Measurements from ENCODE around the gene SMC3. TPM values are rescaled to one million over a fixed set of nuclear protein-coding genes. Genes with fewer than 3 reads are reported as not detected.
A peak's percentile ranks its signal among the peaks of the same experiment; 100 is the strongest.

The SMC3 gene
- total and polyA plus RNA-seq, 2 of the 13 experiments (the other 11 are each of a cell fraction or from before 2014, with no cell fraction given): 11.7 to 48.0 TPM

DNA sequence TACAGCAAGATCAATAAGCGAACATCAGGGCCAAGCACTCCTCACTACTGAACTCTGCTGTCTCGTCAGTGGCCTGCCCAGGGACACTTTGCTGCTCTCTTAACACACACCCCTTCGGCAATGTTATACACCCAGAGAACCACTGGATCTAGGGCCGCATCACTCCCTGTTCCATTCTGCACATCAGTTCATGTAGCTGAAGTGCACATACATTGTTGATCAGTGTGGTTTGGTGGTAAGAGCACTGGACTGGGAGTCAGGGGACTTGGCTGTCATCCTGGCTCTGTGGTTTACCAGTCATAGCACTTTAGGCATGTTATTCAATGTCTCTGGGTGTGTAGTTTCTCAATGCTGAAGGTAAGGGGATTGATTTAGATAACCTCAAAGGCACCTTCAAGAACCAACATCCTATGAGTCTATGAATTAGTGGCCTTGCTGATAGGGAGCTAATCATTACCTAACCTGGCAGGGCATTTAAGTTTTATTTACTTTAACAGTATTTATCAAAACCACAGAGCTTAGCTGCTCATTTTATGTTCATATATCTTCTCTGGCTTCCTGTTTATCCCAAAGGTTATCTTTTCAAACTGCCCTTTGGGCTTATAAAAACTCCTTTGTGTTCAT, 45.0 kb upstream of the SMC3 start (continued):
- TF ChIP-seq, protein P1, sequence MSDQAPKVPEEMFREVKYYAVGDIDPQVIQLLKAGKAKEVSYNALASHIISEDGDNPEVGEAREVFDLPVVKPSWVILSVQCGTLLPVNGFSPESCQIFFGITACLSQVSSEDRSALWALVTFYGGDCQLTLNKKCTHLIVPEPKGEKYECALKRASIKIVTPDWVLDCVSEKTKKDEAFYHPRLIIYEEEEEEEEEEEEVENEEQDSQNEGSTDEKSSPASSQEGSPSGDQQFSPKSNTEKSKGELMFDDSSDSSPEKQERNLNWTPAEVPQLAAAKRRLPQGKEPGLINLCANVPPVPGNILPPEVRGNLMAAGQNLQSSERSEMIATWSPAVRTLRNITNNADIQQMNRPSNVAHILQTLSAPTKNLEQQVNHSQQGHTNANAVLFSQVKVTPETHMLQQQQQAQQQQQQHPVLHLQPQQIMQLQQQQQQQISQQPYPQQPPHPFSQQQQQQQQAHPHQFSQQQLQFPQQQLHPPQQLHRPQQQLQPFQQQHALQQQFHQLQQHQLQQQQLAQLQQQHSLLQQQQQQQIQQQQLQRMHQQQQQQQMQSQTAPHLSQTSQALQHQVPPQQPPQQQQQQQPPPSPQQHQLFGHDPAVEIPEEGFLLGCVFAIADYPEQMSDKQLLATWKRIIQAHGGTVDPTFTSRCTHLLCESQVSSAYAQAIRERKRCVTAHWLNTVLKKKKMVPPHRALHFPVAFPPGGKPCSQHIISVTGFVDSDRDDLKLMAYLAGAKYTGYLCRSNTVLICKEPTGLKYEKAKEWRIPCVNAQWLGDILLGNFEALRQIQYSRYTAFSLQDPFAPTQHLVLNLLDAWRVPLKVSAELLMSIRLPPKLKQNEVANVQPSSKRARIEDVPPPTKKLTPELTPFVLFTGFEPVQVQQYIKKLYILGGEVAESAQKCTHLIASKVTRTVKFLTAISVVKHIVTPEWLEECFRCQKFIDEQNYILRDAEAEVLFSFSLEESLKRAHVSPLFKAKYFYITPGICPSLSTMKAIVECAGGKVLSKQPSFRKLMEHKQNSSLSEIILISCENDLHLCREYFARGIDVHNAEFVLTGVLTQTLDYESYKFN (CRISPR knock-in tag; conservative IDR thresholded peaks at IDR 0.05): 0 out of 2 replicates have a peak, but pooled peaks have one; percentile 17
- no peak for TF ChIP-seq GLI4 (CRISPR knock-in tag; IDR thresholded peaks at IDR 0.05; ENCODE audit: borderline replicate concordance)

DNA sequence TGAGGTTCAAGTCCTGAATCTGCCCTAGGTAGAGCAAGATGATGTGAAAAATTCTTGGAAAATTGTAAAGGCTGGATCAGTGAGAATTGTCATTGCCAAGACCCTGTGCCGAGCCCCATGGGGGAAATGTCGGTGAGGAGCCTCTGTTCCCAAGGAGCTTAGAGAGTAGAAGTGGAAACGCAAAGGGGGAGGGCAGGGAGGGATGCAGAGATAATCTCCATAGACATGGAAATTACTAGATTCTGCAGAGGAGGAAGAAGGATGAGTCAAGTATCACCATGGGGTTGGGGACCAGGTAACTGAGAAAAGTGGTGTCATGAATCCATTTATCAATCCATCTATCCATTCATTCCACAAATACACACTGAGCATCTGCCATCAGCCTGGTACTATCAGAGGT, 43.8 kb upstream of the SMC3 start:
- BruUV-seq (replicated peaks): no TSS peak
- no peaks in the 10 kb centered on the region for H3K79me2 ChIP-seq (ENCODE audit: insufficient read depth, low read length)
- DNase-seq (ENCODE audit: low spot score): no peak
- intact Hi-C loops (cut with micrococcal nuclease; ENCODE audit: unreplicated experiment) (no loop called here), in situ Hi-C loops (cut with HindIII; ENCODE audit: extremely low pct_ligation_motif_present, low pct_unique_long_range_greater_than_20kb) (no loop called here)
- H3K36me3 ChIP-seq (replicated peaks in 1 of 2; ENCODE audit: control insufficient read depth in 1 of 2, insufficient read depth in 2 of 2, low read length in 2 of 2): no peaks in the 10 kb centered on the region
- CTCF ChIA-PET (ENCODE audit: low intra/inter-chr PET ratio, low total read pairs): no interaction called here
- ATAC-seq: no peak
- H2AFZ ChIP-seq (ENCODE audit: low read length): no peak overlapping the region
- no peak overlapping the region for H3K4me3 ChIP-seq (replicated peaks in 1 of 3; ENCODE audit: insufficient read depth in 1 of 3, low read depth in 2 of 3, low read length in 3 of 3)
- TF ChIP-seq RXRB (CRISPR knock-in tag; IDR thresholded peaks at IDR 0.05; ENCODE audit: borderline replicate concordance) (no peak), ZNF619 (CRISPR knock-in tag; IDR thresholded peaks at IDR 0.05) (no peak), EZH2 (conservative IDR thresholded peaks at IDR 0.05; ENCODE audit: low read depth, low read length) (no peak), HNF4A (CRISPR knock-in tag; IDR thresholded peaks at IDR 0.05) (no peak), ZNF225 (CRISPR knock-in tag; IDR thresholded peaks at IDR 0.05) (no peak), ZNF333 (CRISPR knock-in tag; IDR thresholded peaks at IDR 0.05; ENCODE audit: borderline replicate concordance) (no peak)
- TF ChIP-seq, protein P1 (CRISPR knock-in tag; conservative IDR thresholded peaks at IDR 0.05): no peak
- H3K27ac ChIP-seq (ENCODE audit: extremely low read length, insufficient read depth, low read length): no peak overlapping the region
- H3K27me3 ChIP-seq (ENCODE audit: control insufficient read depth in 1 of 2, insufficient read depth in 2 of 2, low read length in 2 of 2): peaks cover 0 to 15% of the 10 kb centered on the region in 2 experiments; a peak in 3 of 5 replicates
- H3K9me3 ChIP-seq (ENCODE audit: low read length): no peaks in the 10 kb centered on the region
- WGBS (ENCODE audit: low lambda C conversion rate): 44% methylated on average over 3 of the region's 3 CpGs
- H4K20me1 ChIP-seq (ENCODE audit: insufficient read depth, low read length): no peaks in the 10 kb centered on the region
- POLR2A ChIA-PET: no interaction called here
- no peak overlapping the region for H3K4me2 ChIP-seq (ENCODE audit: low read depth, low read length)
- no peak overlapping the region for H3K9ac ChIP-seq (ENCODE audit: insufficient read depth, low read depth, low read length)
- no peak for FAIRE-seq
- H3K4me1 ChIP-seq (ENCODE audit: insufficient read depth, low read length): peaks cover 48% of the 10 kb centered on the region
